ENCODE measurements around the gene ROBO1. TPM values are rescaled to one million over a fixed set of nuclear protein-coding genes. Genes with fewer than 3 reads are reported as not detected.

Gene ROBO1
- total and polyA plus RNA-seq, 2 of the 8 experiments (the other 6 are each of a cell fraction or from before 2014, with no cell fraction given) = 51.4 to 91.0 TPM

GRCh38 chr3:78844307-78844706 is 923.5 kb downstream of the ROBO1 start (continued):
- no peak for TF ChIP-seq E2F6 (IDR thresholded peaks at IDR 0.05)
